ENCODE measurements around the gene PTPRG. TPM values are rescaled to one million over a fixed set of nuclear protein-coding genes. Genes with fewer than 3 reads are reported as not detected.

Gene PTPRG
- total RNA-seq, 1 donor from 2014 or later, result 0.22 TPM

GRCh38 chr3:61594964-61595285 is 33.6 kb downstream of the PTPRG start:
- DNase-seq (no peak), ATAC-seq (ENCODE audit: low read depth) (no peak)
- CTCF ChIA-PET, result no interaction called here
- no peaks in the 10 kb centered on the region for H3K27me3 Mint-ChIP-seq
- H3K36me3 Mint-ChIP-seq (ENCODE audit: low read depth), result no peaks in the 10 kb centered on the region
- POLR2A ChIA-PET, result no interaction called here
- no peak for TF ChIP-seq CTCF (IDR thresholded peaks at IDR 0.05)
- no peaks in the 10 kb centered on the region for H3K4me1 Mint-ChIP-seq
- no peak overlapping the region for H3K4me3 Mint-ChIP-seq
- intact Hi-C loops (cut with micrococcal nuclease), result no loop called here
- H3K27ac Mint-ChIP-seq, result no peak overlapping the region
- no peaks in the 10 kb centered on the region for H3K9me3 Mint-ChIP-seq

GRCh38 chr3:61595288-61595687 is 33.9 kb downstream of the PTPRG start:
- no peaks in the 10 kb centered on the region for H3K36me3 Mint-ChIP-seq (ENCODE audit: low read depth)
- DNase-seq, result no peak
- ChIA-PET CTCF (no interaction called here), POLR2A (no interaction called here)
- H3K4me1 Mint-ChIP-seq, result no peaks in the 10 kb centered on the region
- TF ChIP-seq CTCF (IDR thresholded peaks at IDR 0.05), result no peak
- H3K27ac Mint-ChIP-seq, result no peak overlapping the region
- intact Hi-C loops (cut with micrococcal nuclease), result no loop called here
- H3K27me3 Mint-ChIP-seq, result no peaks in the 10 kb centered on the region
- no peaks in the 10 kb centered on the region for H3K9me3 Mint-ChIP-seq
- no peak overlapping the region for H3K4me3 Mint-ChIP-seq
- no peak for ATAC-seq (ENCODE audit: low read depth)

- POLR2A ChIA-PET, result no interaction called here
- Mint-ChIP-seq H3K27ac (no peak overlapping the region), H3K4me3 (no peak overlapping the region), H3K4me1 (no peaks in the 10 kb centered on the region), H3K36me3 (ENCODE audit: low read depth) (no peaks in the 10 kb centered on the region), H3K27me3 (no peaks in the 10 kb centered on the region), H3K9me3 (no peaks in the 10 kb centered on the region)
- intact Hi-C loops (cut with micrococcal nuclease), result no loop called here
- ATAC-seq (ENCODE audit: low read depth) (no peak), DNase-seq (no peak)
- no peak for TF ChIP-seq CTCF (IDR thresholded peaks at IDR 0.05)
- CTCF ChIA-PET, result interaction anchor here (0.6 kb wide), 1 partner anchor 178 kb away, joined by 4 read pairs; no protein-coding TSS in a partner anchor
These were observed 34.5 kb downstream of the PTPRG start for GRCh38 chr3:61595826-61596225.

- Mint-ChIP-seq H3K27me3 (no peaks in the 10 kb centered on the region), H3K27ac (no peak overlapping the region), H3K4me3 (no peak overlapping the region), H3K4me1 (no peaks in the 10 kb centered on the region), H3K9me3 (no peaks in the 10 kb centered on the region), H3K36me3 (ENCODE audit: low read depth) (no peaks in the 10 kb centered on the region)
- ATAC-seq (ENCODE audit: low read depth) (no peak), DNase-seq (no peak)
- TF ChIP-seq CTCF (IDR thresholded peaks at IDR 0.05), result no peak
- POLR2A ChIA-PET, result no interaction called here
- intact Hi-C loops (cut with micrococcal nuclease), result no loop called here
- CTCF ChIA-PET, result no interaction called here
These were observed 36.5 kb downstream of the PTPRG start for GRCh38 chr3:61597906-61598305.

GRCh38 chr3:61600195-61600594 is 38.8 kb downstream of the PTPRG start:
- intact Hi-C loops (cut with micrococcal nuclease), result no loop called here
- Mint-ChIP-seq H3K9me3 (no peaks in the 10 kb centered on the region), H3K27me3 (no peaks in the 10 kb centered on the region), H3K4me1 (no peaks in the 10 kb centered on the region), H3K27ac (no peak overlapping the region), H3K4me3 (no peak overlapping the region), H3K36me3 (ENCODE audit: low read depth) (no peaks in the 10 kb centered on the region)
- CTCF ChIA-PET, result no interaction called here
- POLR2A ChIA-PET, result no interaction called here
- TF ChIP-seq CTCF (IDR thresholded peaks at IDR 0.05), result no peak
- ATAC-seq (ENCODE audit: low read depth), result no peak
- DNase-seq, result no peak

All from activated B cell treated with CpG ODN at 0.5 μM for 24 hours (primary cell).